Erythroblast (primary cell): Measurements from ENCODE around the gene AOAH.

Source experiments
- GATA1 ChIP-seq: IDR thresholded peaks from 2 replicates; pipeline ENCODE4 v1.6.1; 2011; ENCODE audit warnings: low read depth, mild to moderate bottlenecking, control low read depth, low read length, moderate library complexity
- POLR2A ChIP-seq: IDR thresholded peaks from 2 replicates; pipeline ENCODE4 v1.6.1; 2011; ENCODE audit warnings: mild to moderate bottlenecking, low read length

DNA sequence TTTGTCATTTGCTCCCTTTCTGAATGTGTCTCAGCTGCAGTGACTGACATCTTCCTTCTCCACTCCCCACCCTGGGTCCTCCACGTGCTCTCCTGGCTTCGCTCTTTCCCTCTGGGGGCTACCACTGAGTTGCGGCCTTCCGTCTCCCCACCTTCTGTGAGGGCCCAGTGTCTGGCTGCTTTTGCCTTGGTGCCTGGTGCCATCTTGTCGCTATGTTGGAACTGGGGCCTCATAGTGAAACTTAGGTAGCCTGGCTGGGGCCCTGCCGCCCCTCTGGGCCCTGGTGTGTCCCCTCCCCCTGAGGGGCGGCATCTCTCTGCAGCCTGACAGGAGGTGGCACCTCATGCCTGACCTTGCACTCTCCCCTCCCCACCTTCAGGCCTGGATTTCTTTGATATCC, 190.6 kb downstream of the AOAH start:
- TF ChIP-seq POLR2A (no peak), GATA1 (no peak)
